HepG2 (cell line): ENCODE measurements around the gene PFAS. TPM values are rescaled to one million over a fixed set of nuclear protein-coding genes. Genes with fewer than 3 reads are reported as not detected.
A peak's percentile ranks its signal among the peaks of the same experiment; 100 is the strongest.

Source experiments
- AKNA ChIP-seq: sonication (generic); formaldehyde crosslinking; IDR thresholded peaks from 2 replicates; pipeline ENCODE4 v1.4.0; 2020; ENCODE audit warnings: missing genetic modification reagents, borderline replicate concordance
- E2F1 ChIP-seq: sonication (generic); formaldehyde crosslinking; IDR thresholded peaks from 2 replicates; pipeline ENCODE4 v1.5.0; 2020; ENCODE audit warnings: missing genetic modification reagents
- GPBP1L1 ChIP-seq: sonication (generic); formaldehyde crosslinking; IDR thresholded peaks from 2 replicates; pipeline ENCODE4 v1.5.0; 2020; ENCODE audit warnings: mild to moderate bottlenecking, missing genetic modification reagents
- HOXD1 ChIP-seq: sonication (generic); formaldehyde crosslinking; IDR thresholded peaks from 2 replicates; pipeline ENCODE4 v1.5.0; 2020; ENCODE audit warnings: missing genetic modification reagents
- KLF13 ChIP-seq: sonication (generic); formaldehyde crosslinking; IDR thresholded peaks from 2 replicates; pipeline ENCODE4 v1.4.0; 2020; ENCODE audit warnings: mild to moderate bottlenecking, missing genetic modification reagents
- MIER3 ChIP-seq: IDR thresholded peaks from 2 replicates; pipeline ENCODE4 v1.6.1; 2016; ENCODE audit warnings: missing compliant biosample characterization, borderline replicate concordance
- MXI1 ChIP-seq: IDR thresholded peaks from 3 replicates; pipeline ENCODE4 v1.6.1; 2012; ENCODE audit warnings: low read depth, low read length, inconsistent platforms, borderline replicate concordance
- PITX1 ChIP-seq: sonication (generic); formaldehyde crosslinking; IDR thresholded peaks from 2 replicates; pipeline ENCODE4 v1.5.1; 2020; ENCODE audit warnings: mild to moderate bottlenecking, missing genetic modification reagents
- PRDM4 ChIP-seq: sonication (generic); formaldehyde crosslinking; IDR thresholded peaks from 2 replicates; pipeline ENCODE4 v1.9.0; 2021; ENCODE audit warnings: missing genetic modification reagents, borderline replicate concordance
- RARG ChIP-seq: sonication (generic); formaldehyde crosslinking; IDR thresholded peaks from 2 replicates; pipeline ENCODE4 v1.4.0; 2020; ENCODE audit warnings: low read depth, mild to moderate bottlenecking, missing genetic modification reagents
- RXRB ChIP-seq: IDR thresholded peaks from 2 replicates; pipeline ENCODE4 v1.6.1; 2016; ENCODE audit warnings: borderline replicate concordance, missing genetic modification reagents, missing compliant biosample characterization
- SRF ChIP-seq: IDR thresholded peaks from 2 replicates; pipeline ENCODE4 v1.6.1; 2011; ENCODE audit warnings: mild to moderate bottlenecking, low read depth, low read length, moderate library complexity
- STAT5B ChIP-seq: sonication (generic); formaldehyde crosslinking; IDR thresholded peaks from 2 replicates; pipeline ENCODE4 v1.4.0; 2020; ENCODE audit warnings: missing genetic modification reagents
- ZMAT3 ChIP-seq: sonication (generic); formaldehyde crosslinking; conservative IDR thresholded peaks from 2 replicates; pipeline ENCODE4 v1.7.0; 2021; ENCODE audit warnings: missing genetic modification reagents
- ZNF446 ChIP-seq: sonication (generic); formaldehyde crosslinking; IDR thresholded peaks from 2 replicates; pipeline ENCODE4 v1.5.0; 2020; ENCODE audit warnings: mild to moderate bottlenecking, missing genetic modification reagents
- ZZZ3 ChIP-seq: sonication (generic); formaldehyde crosslinking; IDR thresholded peaks from 2 replicates; pipeline ENCODE4 v1.4.0; 2020; ENCODE audit warnings: missing genetic modification reagents, mild to moderate bottlenecking, borderline replicate concordance
- polyA plus RNA-seq, 8 experiments: library from polyadenylated mRNA; depleted of rRNA in 3 of 8; stranded (reverse) in 7 of 8; unstranded in 1 of 8; fragments of >200 nt; fragmentation: Illumina TruSeq in 4 of 8; extraction: Trizol in 4 of 8; gene quantifications; 2 replicates each; pipeline versions ENCODE4 v1.2.1 to v1.2.3, GENCODE V29; 2011 to 2016; ENCODE audit warnings: low read depth in 4 of 8, missing spikeins in 1 of 8, mixed read lengths in 1 of 8; ENCODE audit not compliant: insufficient read depth in 1 of 8
- total RNA-seq, 5 experiments: library from RNA; depleted of rRNA; stranded (reverse); fragments of >200 nt; fragmentation: Illumina TruSeq; extraction: Trizol; gene quantifications; 2 replicates each; pipeline ENCODE4 v1.2.3, GENCODE V29; 2016; ENCODE audit warnings: low read depth in 1 of 5
- TF ChIP-seq, protein P1 (sequence below): sonication (generic); formaldehyde crosslinking; IDR thresholded peaks from 2 replicates; pipeline ENCODE4 v1.5.0; 2020; ENCODE audit warnings: mild to moderate bottlenecking, missing genetic modification reagents, moderate library complexity

Gene PFAS
- total and polyA plus RNA-seq, 2 of the 13 experiments (the other 11 are each of a cell fraction or from before 2014, with no cell fraction given): 49.4 to 58.2 TPM

GRCh38 chr17:8248751-8249607 lies at the start of gene PFAS (continued):
- TF ChIP-seq ZMAT3 (CRISPR knock-in tag) (no peak), E2F1 (CRISPR knock-in tag) (no peak; the same call in 1 of the 2 replicates), AKNA (CRISPR knock-in tag) (no peak), PRDM4 (CRISPR knock-in tag) (no peak), RARG (no peak), ZNF446 (CRISPR knock-in tag) (0 out of 2 replicates have a peak, but pooled peaks have one; percentile 59), RXRB (CRISPR knock-in tag) (peak; percentile 35; the same call in 1 of the 2 replicates), MIER3 (0 out of 2 replicates have a peak, but pooled peaks have one; percentile 76), GPBP1L1 (no peak), STAT5B (CRISPR knock-in tag) (no peak), MXI1 (peak; percentile 100), PITX1 (CRISPR knock-in tag) (no peak), ZZZ3 (CRISPR knock-in tag) (0 out of 2 replicates have a peak, but pooled peaks have one; percentile 66), HOXD1 (CRISPR knock-in tag) (no peak), SRF (peak; percentile 70), KLF13 (no peak)
- TF ChIP-seq, protein P1, sequence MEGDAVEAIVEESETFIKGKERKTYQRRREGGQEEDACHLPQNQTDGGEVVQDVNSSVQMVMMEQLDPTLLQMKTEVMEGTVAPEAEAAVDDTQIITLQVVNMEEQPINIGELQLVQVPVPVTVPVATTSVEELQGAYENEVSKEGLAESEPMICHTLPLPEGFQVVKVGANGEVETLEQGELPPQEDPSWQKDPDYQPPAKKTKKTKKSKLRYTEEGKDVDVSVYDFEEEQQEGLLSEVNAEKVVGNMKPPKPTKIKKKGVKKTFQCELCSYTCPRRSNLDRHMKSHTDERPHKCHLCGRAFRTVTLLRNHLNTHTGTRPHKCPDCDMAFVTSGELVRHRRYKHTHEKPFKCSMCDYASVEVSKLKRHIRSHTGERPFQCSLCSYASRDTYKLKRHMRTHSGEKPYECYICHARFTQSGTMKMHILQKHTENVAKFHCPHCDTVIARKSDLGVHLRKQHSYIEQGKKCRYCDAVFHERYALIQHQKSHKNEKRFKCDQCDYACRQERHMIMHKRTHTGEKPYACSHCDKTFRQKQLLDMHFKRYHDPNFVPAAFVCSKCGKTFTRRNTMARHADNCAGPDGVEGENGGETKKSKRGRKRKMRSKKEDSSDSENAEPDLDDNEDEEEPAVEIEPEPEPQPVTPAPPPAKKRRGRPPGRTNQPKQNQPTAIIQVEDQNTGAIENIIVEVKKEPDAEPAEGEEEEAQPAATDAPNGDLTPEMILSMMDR (CRISPR knock-in tag): no peak
